GM12878 (cell line): ENCODE measurements around the gene TM9SF4. TPM values are rescaled to one million over a fixed set of nuclear protein-coding genes. Genes with fewer than 3 reads are reported as not detected.

ENCODE experiments used
- ATAC-seq: fragments of 200-7000 bp; cut with Tn5 transposase; 3 replicates; pipeline ENCODE4 v1.9.1; 2020; ENCODE audit warnings: mild to moderate bottlenecking, moderate library complexity
- BruUV-seq: library from RNA; stranded (reverse); fragments of 400-500 nt; replicated peaks from 2 replicates; lab custom pipeline; 2021; lab: Mats Ljungman, UMichigan
- CTCF ChIA-PET: fragments of 300-600 bp; sonication (Branson Sonifier 250); formaldehyde crosslinking; extraction: SDS; loops from one replicate; lab custom pipeline; 2021; ENCODE audit warnings: inconsistent platforms; lab: Yijun Ruan, JAX
- POLR2A ChIA-PET: fragments of 350-600 bp; formaldehyde crosslinking; extraction: SDS; loops from one replicate; lab custom pipeline; 2021; ENCODE audit warnings: inconsistent platforms; lab: Charles Lee
- RAD21 ChIA-PET: fragments of 300-600 bp; sonication (Branson Sonifier 250); formaldehyde crosslinking; loops from one replicate; lab custom pipeline; 2023; ENCODE audit warnings: antibody characterized with exemption; ENCODE audit not compliant: unreplicated experiment; lab: Charles Lee
- SMC1A ChIA-PET: fragments of 300-600 bp; sonication (Branson Sonifier 250); formaldehyde crosslinking; loops from one replicate; lab custom pipeline; 2023; ENCODE audit not compliant: unreplicated experiment, uncharacterized antibody; lab: Charles Lee
- DNase-seq: peaks from one replicate; pipeline ENCODE4 v3.0.0-alpha.2; 2011; ENCODE audit warnings: low read depth, low spot score
- FAIRE-seq: peaks from 3 replicates; lab custom pipeline; 2011; peaks lifted over from hg19 to GRCh38; lab: Jason Lieb, UNC
- H2AFZ ChIP-seq: 2 replicates; pipeline ENCODE4 v1.6.0; 2011; ENCODE audit warnings: low read depth, low read length, control low read depth; ENCODE audit not compliant: control insufficient read depth
- H3K27ac ChIP-seq: 2 replicates; pipeline ENCODE4 v1.5.1; 2011; ENCODE audit warnings: control low read depth; ENCODE audit not compliant: control insufficient read depth, insufficient read depth
- H3K27me3 ChIP-seq, 2 experiments: replicated peaks in 1 of 2; 2 replicates each; pipeline versions ENCODE4 v1.6.0 to v1.6.1; 2011; ENCODE audit warnings: low read length in 1 of 2; ENCODE audit not compliant: control insufficient read depth in 2 of 2, insufficient read depth in 2 of 2
- H3K36me3 ChIP-seq, 2 experiments: 2 replicates each; pipeline ENCODE4 v1.5.1; 2011; ENCODE audit warnings: low read length in 1 of 2; ENCODE audit not compliant: control insufficient read depth in 2 of 2, insufficient read depth in 2 of 2
- H3K4me1 ChIP-seq: 2 replicates; pipeline ENCODE4 v1.6.1; 2011; ENCODE audit warnings: mild to moderate bottlenecking, low read length, moderate library complexity, mixed read lengths; ENCODE audit not compliant: control insufficient read depth, insufficient read depth
- H3K4me2 ChIP-seq: 2 replicates; pipeline ENCODE4 v1.6.0; 2011; ENCODE audit warnings: control low read depth; ENCODE audit not compliant: control insufficient read depth, insufficient read depth
- H3K4me3 ChIP-seq: fragments of 200-600 bp; sonication (generic); 2 replicates; pipeline ENCODE4 v1.5.1; 2016
- H3K79me2 ChIP-seq: 2 replicates; pipeline ENCODE4 v1.6.0; 2011; ENCODE audit warnings: low read length; ENCODE audit not compliant: control insufficient read depth, insufficient read depth
- H3K9ac ChIP-seq: 2 replicates; pipeline ENCODE4 v1.8.0; 2011; ENCODE audit warnings: low read length, control low read depth, mixed read lengths; ENCODE audit not compliant: control insufficient read depth, insufficient read depth
- H3K9me3 ChIP-seq: replicated peaks from 3 replicates; pipeline ENCODE4 v1.5.1; 2011; ENCODE audit warnings: mild to moderate bottlenecking, low read length; ENCODE audit not compliant: control insufficient read depth, insufficient read depth
- H4K20me1 ChIP-seq: 2 replicates; pipeline ENCODE4 v1.6.0; 2011; ENCODE audit not compliant: control insufficient read depth, insufficient read depth
- CHD2 ChIP-seq: IDR thresholded peaks from 2 replicates; pipeline ENCODE4 v1.6.1; 2011; ENCODE audit warnings: low read depth, low read length, improper control_type of control experiment, borderline replicate concordance
- CHD4 ChIP-seq: fragments of 200-600 bp; sonication (generic); IDR thresholded peaks from 2 replicates; pipeline ENCODE4 v1.6.1; 2016; ENCODE audit warnings: mild to moderate bottlenecking
- EED ChIP-seq: sonication (generic); IDR thresholded peaks from 2 replicates; pipeline ENCODE4 v1.6.1; 2016; ENCODE audit warnings: antibody characterized with exemption, low read depth
- IKZF1 ChIP-seq: fragments of 450-650 bp; conservative IDR thresholded peaks from 2 replicates; pipeline ENCODE4 v1.6.1; 2017; ENCODE audit warnings: antibody characterized with exemption, mild to moderate bottlenecking
- IKZF2 ChIP-seq, 2 experiments: fragments of 450-650 bp; IDR thresholded peaks; 2 replicates each; pipeline ENCODE4 v1.6.1; 2017; ENCODE audit warnings: mild to moderate bottlenecking in 2 of 2, moderate library complexity in 2 of 2
- JUND ChIP-seq: IDR thresholded peaks from 2 replicates; pipeline ENCODE4 v1.6.1; 2012; ENCODE audit warnings: low read depth, mild to moderate bottlenecking, low read length, improper control_type of control experiment, moderate library complexity
- MXI1 ChIP-seq: fragments of 150-350 bp; IDR thresholded peaks from 2 replicates; pipeline ENCODE4 v1.6.1; 2011; ENCODE audit warnings: low read depth, mild to moderate bottlenecking, inconsistent platforms, low read length, improper control_type of control experiment
- NR2F1 ChIP-seq: fragments of 450-650 bp; conservative IDR thresholded peaks from 2 replicates; pipeline ENCODE4 v1.6.1; 2017; ENCODE audit warnings: mild to moderate bottlenecking
- POLR2A ChIP-seq: IDR thresholded peaks from 2 replicates; pipeline ENCODE4 v1.6.1; 2011; ENCODE audit warnings: low read depth, mild to moderate bottlenecking, low read length
- RAD21 ChIP-seq: IDR thresholded peaks from 2 replicates; pipeline ENCODE4 v1.6.1; 2011; ENCODE audit warnings: mild to moderate bottlenecking, low read depth, low read length, moderate library complexity; ENCODE audit not compliant: insufficient read depth
- RBBP5 ChIP-seq: fragments of 200-600 bp; sonication (generic); conservative IDR thresholded peaks from 2 replicates; pipeline ENCODE4 v1.6.1; 2016
- RUNX3 ChIP-seq: IDR thresholded peaks from 2 replicates; pipeline ENCODE4 v1.6.1; 2012; ENCODE audit warnings: low read length, inconsistent platforms
- SMC3 ChIP-seq: IDR thresholded peaks from 2 replicates; pipeline ENCODE4 v1.6.1; 2011; ENCODE audit warnings: low read length, improper control_type of control experiment, borderline replicate concordance
- STAT3 ChIP-seq: IDR thresholded peaks from 2 replicates; pipeline ENCODE4 v1.6.1; 2011; ENCODE audit warnings: low read depth, low read length, improper control_type of control experiment
- TAF1 ChIP-seq: IDR thresholded peaks from 2 replicates; pipeline ENCODE4 v1.6.1; 2011; ENCODE audit warnings: mild to moderate bottlenecking, low read depth, low read length, borderline replicate concordance
- WGBS: methylation state at CpG from one replicate; pipeline ENCODE4 v1.1.6; 2016; ENCODE audit warnings: low lambda C conversion rate; ENCODE audit not compliant: insufficient replicate concordance, insufficient coverage; ENCODE audit errors: missing lambda C conversion rate; 5-methylcytosine and 5-hydroxymethylcytosine counted together
- in situ Hi-C: fragments of 300-500 bp; cut with MboI; formaldehyde crosslinking; loops from 9 replicates; pipeline ENCODE4 v1.14.3; 2018; ENCODE audit warnings: mixed read lengths
- intact Hi-C: fragments of 100-400 bp; cut with micrococcal nuclease; formaldehyde crosslinking; loops from one replicate; pipeline ENCODE4 v1.14.2; 2022; ENCODE audit not compliant: unreplicated experiment
- polyA plus RNA-seq, 11 experiments: library from polyadenylated mRNA; depleted of rRNA in 4 of 11; unstranded in 6 of 11; stranded (reverse) in 5 of 11; fragments of >200 nt; fragmentation: Nextera tagmentation in 4 of 11; fragmentation: Illumina TruSeq in 1 of 11; extraction: Ambion mirVana in 4 of 11; extraction: Trizol in 1 of 11; gene quantifications; 1 replicate in 1 of 11; 2 replicates in 10 of 11; pipeline versions ENCODE4 v1.2.1 to v1.2.3, GENCODE V29; 2011 to 2016; ENCODE audit warnings: inconsistent platforms in 2 of 11, missing spikeins in 2 of 11, low read depth in 1 of 11
- total RNA-seq, 4 experiments: library from RNA; depleted of rRNA in 3 of 4; stranded (reverse); fragments of >200 nt in 3 of 4; fragmentation: Illumina TruSeq in 1 of 4; extraction: Trizol in 1 of 4; gene quantifications; 2 replicates each; pipeline versions ENCODE4 v1.2.1 to v1.2.3, GENCODE V29; 2013 to 2021
- TF ChIP-seq, protein P1 (sequence below): fragments of 450-650 bp; IDR thresholded peaks from 2 replicates; pipeline ENCODE4 v1.6.1; 2017; ENCODE audit warnings: low read depth, mild to moderate bottlenecking, moderate library complexity
- TF ChIP-seq, protein P2 (sequence below), 3 experiments: IDR thresholded peaks in 2 of 3; conservative IDR thresholded peaks in 1 of 3; 2 replicates each; pipeline ENCODE4 v1.5.1; 2011; ENCODE audit warnings: low read depth in 3 of 3, low read length in 3 of 3, mild to moderate bottlenecking in 3 of 3, control low read depth in 2 of 3, moderate library complexity in 2 of 3, inconsistent platforms in 1 of 3, mixed read lengths in 1 of 3; ENCODE audit not compliant: control insufficient read depth in 2 of 3, insufficient read depth in 1 of 3; ENCODE audit errors: extremely low read depth in 1 of 3

Gene TM9SF4
- total and polyA plus RNA-seq, 10 of the 15 experiments (the other 5 are each of a cell fraction or from before 2014, with no cell fraction given): 8.5 to 47.8 (median 24.3) TPM

DNA sequence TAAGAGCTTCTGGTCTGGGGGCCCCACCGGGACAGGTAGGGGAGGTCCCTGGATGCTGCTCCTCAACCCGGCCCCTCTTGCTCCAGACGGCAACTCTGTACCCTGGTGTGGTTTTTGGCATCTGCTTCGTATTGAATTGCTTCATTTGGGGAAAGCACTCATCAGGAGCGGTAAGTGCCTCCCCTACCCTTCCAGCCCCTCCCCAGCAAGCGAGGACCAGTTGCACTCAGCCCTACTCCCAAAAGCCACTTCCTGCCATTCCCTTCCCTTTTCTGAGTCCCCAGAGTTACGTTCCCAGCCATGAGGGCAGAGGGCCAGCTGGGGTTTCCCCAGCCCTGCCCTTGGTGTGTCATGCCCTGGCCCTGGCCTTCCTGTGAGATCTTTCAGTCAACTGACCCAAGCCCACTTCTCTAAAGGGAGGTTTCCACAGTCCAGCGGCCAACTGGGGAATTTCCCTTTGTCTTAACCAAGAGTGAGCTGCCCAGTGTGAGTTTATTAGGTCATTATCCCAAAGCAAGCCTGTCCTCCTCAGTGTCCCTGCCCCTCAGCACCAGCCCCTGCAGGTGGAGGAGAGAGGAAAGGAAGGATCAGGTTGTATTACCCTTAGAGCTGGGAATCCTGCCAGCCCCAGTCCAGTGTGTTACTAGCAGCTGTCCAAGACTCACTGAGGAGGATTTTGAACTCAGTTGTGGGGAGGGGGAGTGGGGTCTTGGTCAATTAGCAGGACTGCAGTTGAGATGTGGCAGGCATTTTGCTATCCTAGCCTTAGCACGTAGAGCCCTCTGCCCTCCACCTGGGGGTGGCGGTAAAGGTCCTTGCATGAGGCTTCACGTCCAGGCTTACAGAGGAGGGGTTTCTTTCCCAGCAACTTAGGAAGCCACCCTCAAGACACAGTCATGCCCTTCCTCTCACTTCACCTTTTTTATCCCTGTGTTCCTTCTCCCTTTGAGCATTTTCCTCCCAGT lies 45.8 kb downstream of the TM9SF4 start:
- in situ Hi-C loops: no loop called here
- SMC1A ChIA-PET: interaction anchor here (0.6 to 1.4 kb wide), 3 partner anchors 46 to 334 kb away, joined by 3 read pairs; partner anchors contain the start of gene TM9SF4
- H3K4me2 ChIP-seq: no peak overlapping the region; the same call in 1 of the 2 replicates
- H3K27me3 ChIP-seq: no peaks in the 10 kb centered on the region
- no peaks in the 10 kb centered on the region for H3K9me3 ChIP-seq
- intact Hi-C loops: no loop called here
- peaks cover 10% of the 10 kb centered on the region for H3K4me1 ChIP-seq
- peak overlapping the region; percentile 42; the same call in 1 of the 2 replicates for H3K27ac ChIP-seq
- TF ChIP-seq TAF1: no peak
- TF ChIP-seq, protein P1, sequence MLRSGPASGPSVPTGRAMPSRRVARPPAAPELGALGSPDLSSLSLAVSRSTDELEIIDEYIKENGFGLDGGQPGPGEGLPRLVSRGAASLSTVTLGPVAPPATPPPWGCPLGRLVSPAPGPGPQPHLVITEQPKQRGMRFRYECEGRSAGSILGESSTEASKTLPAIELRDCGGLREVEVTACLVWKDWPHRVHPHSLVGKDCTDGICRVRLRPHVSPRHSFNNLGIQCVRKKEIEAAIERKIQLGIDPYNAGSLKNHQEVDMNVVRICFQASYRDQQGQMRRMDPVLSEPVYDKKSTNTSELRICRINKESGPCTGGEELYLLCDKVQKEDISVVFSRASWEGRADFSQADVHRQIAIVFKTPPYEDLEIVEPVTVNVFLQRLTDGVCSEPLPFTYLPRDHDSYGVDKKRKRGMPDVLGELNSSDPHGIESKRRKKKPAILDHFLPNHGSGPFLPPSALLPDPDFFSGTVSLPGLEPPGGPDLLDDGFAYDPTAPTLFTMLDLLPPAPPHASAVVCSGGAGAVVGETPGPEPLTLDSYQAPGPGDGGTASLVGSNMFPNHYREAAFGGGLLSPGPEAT: peak; percentile 58; the same call in 1 of the 2 replicates
- no peak for TF ChIP-seq MXI1
- no peak; the same call in 1 of the 2 replicates for TF ChIP-seq CHD2
- no peak for TF ChIP-seq STAT3
- peak; percentile 65 for TF ChIP-seq RAD21
- TF ChIP-seq RBBP5: no peak
- peak; percentile 14; the same call in 1 of the 2 replicates for TF ChIP-seq RUNX3
- peak; percentile 69 for TF ChIP-seq EED
- TF ChIP-seq, protein P2, sequence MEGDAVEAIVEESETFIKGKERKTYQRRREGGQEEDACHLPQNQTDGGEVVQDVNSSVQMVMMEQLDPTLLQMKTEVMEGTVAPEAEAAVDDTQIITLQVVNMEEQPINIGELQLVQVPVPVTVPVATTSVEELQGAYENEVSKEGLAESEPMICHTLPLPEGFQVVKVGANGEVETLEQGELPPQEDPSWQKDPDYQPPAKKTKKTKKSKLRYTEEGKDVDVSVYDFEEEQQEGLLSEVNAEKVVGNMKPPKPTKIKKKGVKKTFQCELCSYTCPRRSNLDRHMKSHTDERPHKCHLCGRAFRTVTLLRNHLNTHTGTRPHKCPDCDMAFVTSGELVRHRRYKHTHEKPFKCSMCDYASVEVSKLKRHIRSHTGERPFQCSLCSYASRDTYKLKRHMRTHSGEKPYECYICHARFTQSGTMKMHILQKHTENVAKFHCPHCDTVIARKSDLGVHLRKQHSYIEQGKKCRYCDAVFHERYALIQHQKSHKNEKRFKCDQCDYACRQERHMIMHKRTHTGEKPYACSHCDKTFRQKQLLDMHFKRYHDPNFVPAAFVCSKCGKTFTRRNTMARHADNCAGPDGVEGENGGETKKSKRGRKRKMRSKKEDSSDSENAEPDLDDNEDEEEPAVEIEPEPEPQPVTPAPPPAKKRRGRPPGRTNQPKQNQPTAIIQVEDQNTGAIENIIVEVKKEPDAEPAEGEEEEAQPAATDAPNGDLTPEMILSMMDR (IDR thresholded peaks at IDR 0.05 in 2 of 3, conservative IDR thresholded peaks at IDR 0.05 in 1 of 3; ENCODE audit: control insufficient read depth in 2 of 3, extremely low read depth in 1 of 3, insufficient read depth in 1 of 3, low read depth in 3 of 3, low read length in 3 of 3): peak; percentile 33 to 53 (median 47); a peak in 5 of 6 replicates
- no peak for TF ChIP-seq CHD4
- TF ChIP-seq IKZF1: peak; percentile 79
- TF ChIP-seq SMC3: peak; percentile 32; the same call in 1 of the 2 replicates
- peak; percentile 80 to 81 for TF ChIP-seq IKZF2 (IDR thresholded peaks at IDR 0.05)
- TF ChIP-seq JUND: no peak
- no peak for TF ChIP-seq POLR2A
- TF ChIP-seq NR2F1: 0 out of 2 replicates have a peak, but pooled peaks have one; percentile 57
- no peak overlapping the region for H3K9ac ChIP-seq
- no peak overlapping the region for H3K4me3 ChIP-seq
- POLR2A ChIA-PET: no interaction called here
- RAD21 ChIA-PET: interaction anchor here (0.7 to 1.2 kb wide), 3 partner anchors 131 to 623 kb away, joined by 3 read pairs; no protein-coding TSS in a partner anchor
- DNase-seq (peak; percentile 20), FAIRE-seq (no peak), ATAC-seq (peak; percentile 92)
- no peaks in the 10 kb centered on the region for H4K20me1 ChIP-seq
- whole genome bisulfite sequencing: 48% methylated on average over 11 of the region's 11 CpGs
- no peak overlapping the region for H2AFZ ChIP-seq
- no TSS peak for BruUV-seq
- H3K36me3 ChIP-seq: peaks cover 17 to 32% of the 10 kb centered on the region in 2 experiments
- no peaks in the 10 kb centered on the region for H3K79me2 ChIP-seq
- CTCF ChIA-PET: interaction anchor here (0.6 to 1.2 kb wide), 5 partner anchors 27 to 498 kb away, joined by 3 read pairs; no protein-coding TSS in a partner anchor
